Kidney tubule cell (primary cell): ENCODE data around the gene BRD1.

Experiments used
- DNase-seq: peaks from one replicate; pipeline ENCODE4 v3.0.0-alpha.2; 2018; ENCODE audit warnings: low spot score

BRD1 gene

GRCh38 chr22:49728570-49729271 lies 99.0 kb downstream of the BRD1 start:
- no peak for DNase-seq

GRCh38 chr22:49727881-49728569 lies 99.6 kb downstream of the BRD1 start:
- no peak for DNase-seq

- no peak for DNase-seq
These were observed 100.3 kb downstream of the BRD1 start for GRCh38 chr22:49727191-49727880.

- no peak for DNase-seq
These were observed 101.0 kb downstream of the BRD1 start for GRCh38 chr22:49726701-49727101.

GRCh38 chr22:49726022-49726681 lies 101.5 kb downstream of the BRD1 start:
- no peak for DNase-seq

- no peak for DNase-seq
These were observed 102.2 kb downstream of the BRD1 start for GRCh38 chr22:49725516-49725915.

- peak; percentile 62 for DNase-seq
These were observed 102.7 kb downstream of the BRD1 start for GRCh38 chr22:49724893-49725489.

GRCh38 chr22:49724030-49724892 lies 103.4 kb downstream of the BRD1 start:
- peak; percentile 26 for DNase-seq

- DNase-seq: no peak
These were observed 104.1 kb downstream of the BRD1 start for GRCh38 chr22:49723478-49724029.
